ENCODE results near the gene JAZF1.
"Not testable (repeated sequence)": the region's sequence is repeated elsewhere in the genome, so short reads cannot be mapped to it uniquely, and the experiment has no call there.

Gene JAZF1

DNA sequence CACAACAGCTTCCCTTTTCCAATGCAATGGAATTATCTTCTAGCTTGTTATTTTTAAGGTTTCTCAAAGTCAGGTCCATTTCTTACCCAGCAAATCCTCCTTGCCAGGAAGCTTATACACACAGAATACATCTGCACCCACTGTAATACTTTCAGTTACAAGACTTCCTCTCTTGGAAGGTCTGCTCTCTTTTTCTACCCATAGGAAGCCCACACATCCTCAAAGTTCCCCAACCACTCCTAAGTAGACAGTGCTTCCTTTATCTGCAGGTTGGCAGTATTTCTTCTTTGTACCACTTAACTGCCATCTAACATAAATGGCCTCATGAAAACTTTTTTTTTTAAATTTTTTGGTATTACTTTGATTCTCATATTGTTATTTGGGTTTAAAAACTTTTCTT, 285.0 kb downstream of the JAZF1 start:
- no peak for DNase-seq

DNA sequence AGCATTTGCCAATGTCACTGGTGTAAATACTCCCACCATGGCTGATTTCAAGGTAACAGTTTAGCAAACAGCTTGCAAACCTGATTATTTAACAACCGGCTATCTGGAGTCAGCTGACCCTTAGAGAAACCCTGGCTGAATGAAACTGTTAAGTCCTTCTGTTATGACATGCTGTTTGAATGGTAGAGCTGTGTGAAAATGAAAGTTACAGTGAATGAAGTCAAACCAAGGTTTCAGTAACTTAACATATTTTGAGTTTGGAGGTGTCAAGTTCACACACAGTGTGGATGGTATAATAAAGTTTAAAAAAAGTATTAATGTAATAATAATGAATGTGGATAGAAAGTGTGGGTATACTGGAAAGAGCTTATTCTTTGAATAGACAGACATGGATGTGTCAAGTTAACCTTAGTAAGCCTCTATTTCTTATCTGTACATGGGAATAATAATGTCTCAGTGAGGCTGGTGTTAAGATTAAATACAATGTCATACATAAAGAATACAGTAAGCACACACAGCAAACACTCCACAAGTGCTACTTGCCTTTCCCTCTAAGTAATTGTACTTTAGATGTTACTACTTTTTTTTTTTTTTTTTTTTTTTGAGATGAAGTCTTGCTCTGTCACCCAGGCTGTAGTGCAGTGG, 290.3 kb downstream of the JAZF1 start:
- DNase-seq: no peak

DNA sequence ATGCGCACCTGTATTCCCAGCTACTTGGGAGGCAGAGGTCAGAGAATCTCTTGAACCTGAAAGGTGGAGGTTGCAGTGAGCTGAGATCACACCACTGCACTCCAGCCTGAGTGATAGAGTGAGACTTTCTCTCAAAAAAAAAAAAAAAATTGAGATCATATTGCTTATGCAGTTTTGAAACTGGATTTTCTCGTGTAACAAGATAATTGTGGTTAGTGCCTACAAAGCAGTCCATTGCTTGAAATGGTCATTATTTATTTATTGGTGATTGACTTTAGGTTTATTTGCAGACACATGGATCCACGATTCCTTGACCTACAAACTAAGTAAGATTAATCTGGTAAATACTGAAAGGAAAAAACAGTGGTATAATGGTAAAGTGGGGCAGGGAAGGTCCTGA, 290.8 kb downstream of the JAZF1 start:
- DNase-seq: no peak

DNA sequence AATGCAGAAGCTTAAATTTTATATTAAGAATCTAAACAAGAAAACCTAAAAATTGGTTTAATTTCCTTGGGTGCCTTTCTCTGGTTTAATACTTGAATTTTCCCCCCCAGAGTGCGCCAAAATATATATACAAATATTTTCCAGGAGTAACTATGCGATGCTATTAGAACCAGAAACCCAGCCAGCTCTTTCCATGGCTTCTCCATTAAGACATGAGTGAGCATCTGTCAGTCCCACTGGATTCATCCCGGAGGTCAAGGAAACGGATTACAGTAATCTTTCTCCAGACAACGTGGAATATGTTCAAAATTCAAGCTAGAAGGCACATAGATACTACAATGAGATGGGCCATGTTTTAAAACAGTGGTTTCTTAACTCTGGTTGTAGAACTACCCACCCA, 291.9 kb downstream of the JAZF1 start:
- DNase-seq: no peak

DNA sequence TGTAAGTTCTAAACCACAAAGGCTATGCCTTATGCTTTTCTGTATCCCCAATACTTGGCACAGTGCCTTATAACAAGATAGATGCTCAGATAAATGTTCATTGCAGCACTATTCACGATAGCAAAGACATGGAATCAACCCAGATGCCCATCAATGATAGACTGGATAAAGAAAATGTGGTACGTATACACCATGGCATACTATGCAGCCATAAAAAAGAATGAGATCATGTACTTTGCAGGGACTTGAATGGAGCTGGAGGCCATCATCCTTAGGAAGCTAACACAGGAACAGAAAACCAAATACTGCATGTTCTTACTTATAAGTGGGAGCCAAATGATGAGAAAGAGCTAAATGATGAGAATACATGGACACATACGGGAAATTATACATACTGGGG, 293.9 kb downstream of the JAZF1 start:
- DNase-seq: not testable (repeated sequence)

DNA sequence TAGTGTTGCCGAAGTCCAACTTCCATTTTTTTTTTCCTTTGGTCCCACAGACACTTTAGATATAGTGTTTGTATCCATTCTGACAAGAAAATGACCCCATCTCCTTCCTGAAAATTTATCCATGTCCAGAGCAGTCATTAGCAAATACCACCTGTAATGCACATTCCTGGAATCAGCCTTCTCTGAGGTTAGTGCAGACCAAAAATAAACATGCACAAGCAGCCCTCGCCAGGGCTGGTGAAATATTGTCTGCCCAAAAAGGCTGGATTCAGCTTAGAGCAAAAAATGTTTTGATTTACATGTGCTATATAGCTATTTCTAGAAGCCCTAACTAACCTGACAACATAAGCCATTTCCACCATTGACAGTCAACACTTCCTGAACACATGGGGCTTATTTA, 294.9 kb downstream of the JAZF1 start:
- no peak for DNase-seq

DNA sequence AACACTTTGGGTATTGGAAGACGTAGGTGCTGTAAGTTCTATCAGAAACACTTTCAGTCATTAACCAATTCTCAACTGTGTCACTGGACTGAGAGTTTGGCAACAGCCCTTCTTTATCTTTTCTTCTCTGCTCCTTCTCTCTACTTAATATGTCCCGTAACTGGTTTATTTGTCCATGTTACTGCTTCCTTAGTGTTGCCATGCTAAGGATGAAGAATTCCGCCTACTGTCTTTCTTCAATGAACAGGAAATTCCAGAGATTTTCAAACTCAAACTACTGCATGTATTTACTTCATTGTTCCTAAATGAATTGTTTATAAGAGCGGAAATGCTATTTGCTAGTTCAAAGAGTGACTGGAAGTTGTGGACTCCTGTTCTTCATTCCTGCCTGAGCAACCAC, 296.9 kb downstream of the JAZF1 start:
- DNase-seq: no peak

DNA sequence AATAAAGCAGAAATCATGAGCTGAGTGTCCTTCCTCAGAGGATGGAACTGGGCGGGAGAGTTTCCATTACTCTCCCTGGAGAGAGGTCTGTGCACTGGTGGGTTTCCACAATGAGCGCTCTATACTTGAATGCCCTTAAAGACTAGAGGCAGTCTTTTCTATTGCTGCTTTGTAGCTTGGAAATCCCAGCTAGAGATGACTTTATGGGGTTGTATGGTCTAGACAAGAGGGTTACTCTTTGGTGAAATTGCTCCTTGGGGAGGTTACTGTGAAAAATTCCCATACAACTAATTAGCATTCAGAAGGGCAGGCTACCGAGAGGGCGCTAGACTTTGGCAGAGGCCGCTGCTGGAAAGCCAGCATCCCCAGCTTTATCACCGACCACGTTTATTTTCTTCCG, 303.8 kb downstream of the JAZF1 start:
- no peak for DNase-seq

DNA sequence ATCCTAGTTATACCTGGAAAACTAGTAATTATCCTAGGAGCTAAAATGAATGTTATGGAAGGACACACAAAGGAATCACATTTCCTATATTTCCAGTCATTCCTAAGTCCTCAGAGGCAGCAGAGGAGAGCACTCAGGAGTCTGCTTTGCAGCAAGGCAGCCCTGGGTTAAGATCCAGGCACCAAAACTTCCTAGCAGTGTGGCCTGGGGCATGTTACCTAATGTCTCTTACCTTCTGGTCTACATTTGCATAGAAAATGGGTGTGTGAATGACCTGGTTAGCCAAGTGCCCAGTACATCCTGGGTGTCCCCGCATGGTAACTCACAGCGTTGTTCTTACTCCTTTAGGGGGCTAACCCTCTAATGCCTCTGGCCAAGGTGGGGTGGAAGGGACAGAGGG, 304.8 kb downstream of the JAZF1 start:
- DNase-seq: no peak

DNA sequence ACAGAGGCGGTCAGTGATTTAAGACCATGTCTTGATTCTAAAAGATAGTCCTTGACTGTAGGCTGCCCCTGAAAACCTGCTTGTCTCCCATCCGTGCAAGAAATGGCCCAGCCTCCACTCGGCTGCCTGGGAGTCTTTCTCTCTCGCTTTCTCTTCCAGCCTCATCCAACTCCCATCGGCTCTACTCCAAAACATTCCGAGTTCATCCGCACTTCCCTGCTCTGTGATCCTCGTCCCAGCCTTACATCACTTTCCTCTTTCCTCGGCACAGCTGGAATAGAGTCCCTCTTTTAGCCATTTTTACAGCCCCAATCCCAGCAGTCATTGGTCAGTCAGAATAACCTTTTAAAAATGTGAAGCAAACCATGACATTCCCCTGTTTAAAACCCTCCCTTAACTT, 305.5 kb downstream of the JAZF1 start:
- no peak for DNase-seq

DNA sequence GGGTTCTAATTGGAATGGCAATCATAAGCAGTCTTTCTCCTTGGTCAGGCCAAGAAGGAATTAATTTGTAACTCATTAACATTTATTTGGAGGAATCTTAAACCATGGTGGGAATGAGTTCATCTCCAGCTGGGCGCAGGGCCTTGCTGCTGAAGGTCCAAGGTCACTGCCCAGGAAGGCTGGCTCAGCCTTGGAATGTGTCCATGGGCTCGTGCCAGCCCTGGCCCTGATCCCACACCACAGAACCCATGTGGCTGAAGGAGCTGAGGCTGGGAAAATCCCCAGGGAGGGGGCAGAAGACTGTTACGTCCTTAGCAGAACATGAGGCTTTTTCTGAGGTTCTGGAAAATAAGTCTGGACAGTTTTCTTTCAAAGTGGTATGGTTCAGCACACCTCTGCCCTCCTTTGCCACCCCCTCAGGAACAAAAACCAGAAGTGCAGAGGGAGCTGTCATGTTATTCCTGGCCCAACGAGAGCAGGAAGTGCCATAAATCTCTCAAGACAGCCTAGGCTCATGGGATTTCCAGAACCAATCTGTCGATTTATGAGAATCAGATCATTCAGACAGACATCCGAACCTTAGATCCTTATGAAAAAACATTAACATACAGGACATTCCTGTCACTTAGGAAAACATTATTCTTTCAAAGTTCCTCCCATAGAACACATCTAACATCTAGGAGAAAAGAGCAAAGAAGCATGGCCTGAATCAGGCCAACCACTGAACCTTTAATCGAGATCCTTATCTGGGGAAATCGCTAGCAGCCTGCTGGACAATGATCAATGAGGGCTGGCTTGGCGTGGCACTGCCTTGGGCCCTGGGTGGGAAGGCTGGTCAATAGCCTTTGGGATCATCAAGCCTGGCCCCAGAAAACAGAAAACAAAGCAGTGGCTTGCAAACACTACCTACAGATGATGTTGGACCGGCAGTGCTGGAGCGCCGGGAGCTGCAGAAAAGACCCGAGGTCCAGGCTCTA, 306.3 kb downstream of the JAZF1 start:
- DNase-seq: no peak

DNA sequence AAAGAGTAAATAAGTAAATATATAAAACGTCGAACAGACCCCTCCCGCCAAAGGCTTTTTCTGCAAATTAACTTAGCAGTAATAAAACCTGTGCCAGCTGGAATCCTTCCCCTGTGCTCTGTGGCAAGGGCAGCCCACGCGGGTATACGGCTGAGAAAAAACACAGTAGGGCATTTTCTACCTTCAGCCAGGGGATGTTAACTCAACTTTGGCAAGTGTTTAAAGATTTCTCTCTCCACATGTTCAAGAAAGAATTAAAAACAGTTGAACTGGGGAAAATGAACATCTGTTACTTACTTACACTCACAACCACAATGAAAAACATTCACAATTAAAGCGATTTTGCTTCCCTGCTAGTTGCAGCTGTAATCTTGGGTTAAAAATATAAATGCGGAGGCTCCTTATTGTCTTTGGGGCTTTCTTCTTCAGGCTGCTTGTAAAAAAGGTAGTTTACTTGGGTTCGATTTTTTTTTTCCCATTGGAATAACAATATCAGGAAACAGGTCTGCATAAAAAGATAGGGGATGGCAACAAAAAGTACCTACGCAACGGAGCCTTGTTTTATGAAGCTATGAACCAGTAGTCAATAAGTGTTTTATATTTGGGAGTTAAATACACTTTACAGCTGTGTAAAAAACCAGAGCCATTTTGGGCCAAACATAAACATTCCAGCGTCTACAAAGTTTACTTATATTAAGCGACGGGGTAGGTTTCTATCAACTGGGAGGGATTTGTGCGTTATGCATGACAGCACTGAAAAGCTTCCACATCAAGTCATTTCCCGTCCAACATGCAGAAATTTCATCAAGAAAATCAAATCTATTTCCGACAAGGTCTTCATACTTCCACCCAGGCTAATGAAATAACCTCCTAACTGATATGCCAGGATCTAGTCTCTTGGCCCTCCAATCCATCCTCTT, 308.0 kb downstream of the JAZF1 start:
- DNase-seq: no peak

DNA sequence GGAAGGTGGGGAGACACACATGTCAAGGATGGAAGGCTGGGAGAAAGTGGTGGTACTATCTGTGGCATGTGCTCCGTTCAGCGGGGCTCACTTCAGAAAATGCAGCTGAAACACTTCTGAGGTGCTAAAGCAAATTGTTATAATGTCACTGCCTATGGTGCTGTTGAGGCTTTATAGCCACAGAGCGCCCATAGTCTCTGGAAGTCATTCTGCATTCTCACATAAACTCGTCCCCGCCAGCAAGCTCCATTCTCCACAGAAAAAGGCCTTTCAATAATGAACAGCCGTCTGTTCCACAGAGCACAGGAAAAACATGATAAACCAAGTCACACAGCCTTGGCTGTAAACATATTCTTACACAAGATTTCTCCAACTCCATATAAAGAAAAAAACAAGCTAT, 308.7 kb downstream of the JAZF1 start:
- no peak for DNase-seq

DNA sequence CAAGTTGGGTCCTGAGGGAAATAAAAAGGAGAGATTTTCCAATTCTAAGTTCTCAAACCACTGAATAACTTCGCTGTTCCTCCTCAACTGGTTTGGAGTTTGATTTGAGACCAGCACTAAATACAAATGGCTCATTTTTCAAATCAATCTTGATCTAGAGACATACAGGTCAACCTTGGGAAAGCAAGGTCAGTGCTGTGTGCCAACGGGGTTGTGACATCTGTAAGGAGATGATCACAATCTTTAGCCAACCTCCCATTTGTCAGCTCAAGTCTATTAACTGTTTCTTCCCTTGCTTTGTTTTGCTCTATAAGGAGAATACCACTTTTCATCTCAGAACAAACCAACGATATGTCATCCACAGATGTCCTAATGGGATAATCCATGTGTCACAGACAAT, 309.5 kb downstream of the JAZF1 start:
- DNase-seq: no peak

DNA sequence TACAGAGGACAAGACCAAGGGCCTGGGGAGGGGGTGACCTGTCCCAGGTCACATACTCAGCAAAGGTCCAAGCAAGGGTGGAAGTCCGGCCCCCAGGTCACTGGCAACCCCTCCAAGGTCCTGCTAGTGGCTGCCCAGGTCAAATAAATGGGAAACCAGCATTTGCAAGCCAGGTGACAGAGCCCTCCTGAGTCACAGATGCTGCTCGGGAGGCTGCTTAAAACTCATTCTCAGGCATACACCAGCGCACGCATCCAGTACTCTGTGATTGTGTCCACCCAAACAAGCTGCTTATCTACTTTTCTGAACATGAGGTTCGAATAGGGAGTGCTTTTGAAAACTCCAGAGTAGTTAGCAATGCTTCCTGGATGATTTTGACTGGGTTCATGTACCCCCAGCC, 310.0 kb downstream of the JAZF1 start:
- no peak for DNase-seq

DNA sequence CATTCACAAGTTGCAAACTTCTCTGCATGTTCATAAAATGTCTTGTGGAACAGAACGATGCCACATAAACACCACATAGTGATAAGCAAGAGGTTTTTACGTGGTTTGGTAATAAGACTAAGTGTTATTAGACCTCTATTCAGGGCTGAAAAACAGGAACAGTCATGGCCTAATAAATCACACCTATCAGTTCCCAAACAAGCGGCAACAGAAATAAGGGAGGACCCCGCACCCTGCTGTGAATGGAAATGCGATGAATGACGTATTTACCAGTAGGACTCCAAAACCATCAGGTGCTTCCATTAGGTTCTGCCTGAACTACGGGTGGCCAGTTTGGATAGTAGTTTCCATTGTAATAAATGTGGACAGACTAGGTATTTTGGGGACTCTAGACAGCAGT, 311.5 kb downstream of the JAZF1 start:
- DNase-seq: no peak

DNA sequence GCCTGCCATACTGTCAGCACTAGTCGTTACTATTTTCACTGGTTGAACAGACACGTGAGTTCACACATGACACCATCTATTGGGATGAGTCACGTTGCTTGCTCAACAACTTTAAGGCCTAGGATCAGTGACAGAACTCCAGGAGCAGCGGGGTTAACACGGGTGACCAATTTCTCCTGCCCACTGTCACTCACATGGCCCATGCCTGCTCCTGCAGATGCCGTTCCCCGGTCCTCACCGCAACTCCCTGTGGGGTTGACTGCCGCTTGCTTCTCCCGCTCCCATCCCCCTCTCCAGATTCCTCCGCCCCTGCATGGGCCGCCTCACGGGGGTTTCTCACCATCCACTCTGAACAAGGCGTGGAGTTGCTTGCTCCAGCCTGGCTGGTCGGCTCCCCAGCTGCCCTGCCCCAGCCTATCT, 312.5 kb downstream of the JAZF1 start:
- no peak for DNase-seq

DNA sequence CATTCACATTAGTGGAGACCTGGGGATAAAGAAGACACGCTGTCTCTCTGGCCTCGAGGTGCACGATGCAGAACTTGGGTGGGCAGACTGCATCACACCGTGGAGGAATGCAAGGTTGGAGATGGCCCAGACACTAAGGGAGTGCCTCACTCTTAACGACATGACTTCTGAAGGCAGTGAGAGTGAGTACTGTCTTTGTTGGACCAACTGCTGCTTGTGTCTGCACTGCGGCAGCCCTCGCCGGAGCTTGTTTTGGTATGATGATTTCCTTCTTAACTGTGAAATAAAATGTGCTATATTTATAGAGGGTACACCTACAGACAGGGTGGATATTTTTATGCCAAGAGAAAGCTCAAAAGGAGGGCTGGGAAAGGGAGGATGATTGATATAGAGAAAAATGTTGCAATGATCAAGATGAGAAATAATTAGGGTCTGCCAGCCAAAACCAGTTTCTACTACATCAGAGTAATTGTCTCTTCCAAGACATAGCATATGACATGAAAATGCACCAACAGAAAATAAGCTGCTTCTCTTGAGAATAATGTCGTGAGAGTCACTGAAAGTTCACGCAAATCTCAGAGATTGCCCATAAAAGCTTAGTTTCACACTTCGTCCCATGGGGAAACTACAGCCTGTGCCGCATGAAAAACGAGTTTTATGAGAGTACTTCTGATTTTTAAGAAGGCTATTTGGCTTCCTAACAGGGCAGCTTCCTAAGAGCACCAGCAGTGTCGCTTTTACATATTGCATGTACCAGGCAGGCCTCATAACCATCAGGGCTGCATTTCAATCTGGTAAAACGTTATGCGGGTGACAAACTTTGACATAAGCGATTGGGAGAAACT, 313.5 kb downstream of the JAZF1 start:
- no peak for DNase-seq

DNA sequence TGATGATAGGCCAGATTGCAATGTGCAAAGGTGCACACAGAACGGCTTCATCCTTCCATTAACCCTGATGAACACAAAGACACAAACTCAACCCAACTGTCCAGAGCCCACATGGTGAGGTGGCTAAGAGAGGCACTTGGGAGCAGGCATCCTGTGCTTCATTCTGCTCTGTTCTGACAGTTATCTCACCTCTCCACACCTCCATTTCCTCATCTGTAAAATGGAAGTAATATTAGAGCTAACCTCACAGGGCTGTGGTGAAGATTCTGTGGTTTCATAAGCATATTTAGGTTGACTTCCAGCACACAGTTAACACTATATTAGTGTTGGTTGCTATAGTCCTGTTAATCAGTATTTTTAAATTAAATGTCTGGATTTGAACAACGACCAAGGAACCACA, 314.3 kb downstream of the JAZF1 start:
- DNase-seq: no peak

DNA sequence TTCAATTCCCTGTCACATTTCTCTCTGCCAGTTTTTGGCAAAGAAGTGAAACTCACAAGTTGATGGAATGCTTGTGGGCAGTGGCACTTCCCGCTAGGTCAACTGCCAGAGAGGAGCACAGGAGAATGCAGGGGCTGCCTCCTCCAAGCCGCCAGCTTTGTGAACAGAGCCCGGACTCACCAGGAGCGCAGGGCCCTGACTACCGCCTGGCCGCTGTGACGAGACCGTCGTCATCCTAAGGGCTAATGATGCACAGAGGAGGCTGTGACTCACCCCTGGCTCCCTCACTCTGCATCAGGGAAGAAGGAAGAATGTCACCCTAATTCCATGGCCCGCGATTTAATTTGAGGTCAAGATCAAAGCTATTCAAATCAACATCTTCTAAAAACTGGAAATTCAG, 316.7 kb downstream of the JAZF1 start:
- no peak for DNase-seq

DNA sequence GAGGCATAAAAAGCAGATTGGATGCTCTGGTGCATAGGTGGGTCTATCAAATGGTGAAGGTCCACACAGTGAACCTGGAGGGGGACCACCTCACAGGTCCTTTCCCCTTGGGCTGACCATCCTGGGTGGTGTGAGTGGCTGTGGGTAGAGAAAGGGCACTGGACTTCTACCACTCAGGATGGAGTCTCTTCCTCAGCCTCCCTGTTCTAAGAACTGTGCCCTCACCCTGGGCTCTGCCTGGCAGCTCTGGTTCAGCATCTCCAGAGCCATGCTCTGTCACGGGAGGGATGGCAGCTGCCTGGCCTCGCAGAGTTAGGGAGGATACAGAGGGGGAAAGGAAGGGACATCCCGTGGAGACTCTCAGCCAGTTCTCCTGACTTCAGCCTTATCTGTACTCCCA, 318.8 kb downstream of the JAZF1 start:
- DNase-seq: no peak

DNA sequence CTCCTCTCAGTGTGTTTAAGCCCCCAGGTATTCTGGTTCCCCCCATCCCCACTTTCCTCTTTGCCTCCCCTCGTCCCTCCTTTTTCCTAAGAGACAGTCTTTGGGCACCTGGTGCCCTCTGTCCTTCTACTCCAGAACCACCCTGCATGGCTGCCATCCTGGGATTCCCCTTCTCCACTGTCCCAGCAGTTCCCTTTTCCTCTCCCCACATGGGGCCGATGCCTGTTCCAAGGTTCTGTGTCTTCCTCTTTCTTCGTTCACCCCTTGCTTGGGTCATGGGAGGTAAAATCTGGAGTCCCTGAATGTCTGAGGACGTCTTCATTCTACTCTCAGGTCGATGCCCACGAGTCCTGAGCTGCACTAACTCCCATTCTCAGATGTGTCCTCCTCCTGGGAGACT, 319.8 kb downstream of the JAZF1 start:
- no peak for DNase-seq

All from stimulated activated CD4-positive, alpha-beta T cell treated with anti-CD3 and anti-CD28 coated beads, Interleukin-2, amount 100 ng/mL, for 48 hours (primary cell).